Fibroblast of skin of right quadriceps (primary cell): ENCODE measurements around the gene BEX3.
"Not testable (repeated sequence)": the region's sequence is repeated elsewhere in the genome, so short reads cannot be mapped to it uniquely, and the experiment has no call there.

Experiments used
- DNase-seq: peaks from one replicate; pipeline ENCODE4 v3.0.0-alpha.2; 2013

The BEX3 gene

DNA sequence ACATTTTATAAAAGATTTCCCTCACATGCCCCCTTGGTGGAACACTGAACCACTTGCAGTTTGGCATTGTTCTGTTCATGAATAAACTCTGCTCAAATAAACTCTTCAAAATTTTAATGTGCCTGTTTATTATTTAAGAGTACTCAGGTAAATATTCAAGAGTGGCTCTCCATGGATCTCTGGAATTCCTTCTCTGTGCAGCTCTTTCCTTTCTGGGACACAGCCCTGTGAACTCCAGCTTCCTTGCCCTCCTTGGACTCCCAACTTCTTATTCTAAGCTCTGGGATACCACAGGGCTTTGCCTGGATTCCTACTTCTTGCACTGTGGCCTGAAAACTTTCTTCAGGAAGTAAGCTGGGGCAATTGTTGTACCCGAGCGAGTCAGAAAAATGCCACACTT is 8.3 kb downstream of the BEX3 start:
- no peak for DNase-seq

DNA sequence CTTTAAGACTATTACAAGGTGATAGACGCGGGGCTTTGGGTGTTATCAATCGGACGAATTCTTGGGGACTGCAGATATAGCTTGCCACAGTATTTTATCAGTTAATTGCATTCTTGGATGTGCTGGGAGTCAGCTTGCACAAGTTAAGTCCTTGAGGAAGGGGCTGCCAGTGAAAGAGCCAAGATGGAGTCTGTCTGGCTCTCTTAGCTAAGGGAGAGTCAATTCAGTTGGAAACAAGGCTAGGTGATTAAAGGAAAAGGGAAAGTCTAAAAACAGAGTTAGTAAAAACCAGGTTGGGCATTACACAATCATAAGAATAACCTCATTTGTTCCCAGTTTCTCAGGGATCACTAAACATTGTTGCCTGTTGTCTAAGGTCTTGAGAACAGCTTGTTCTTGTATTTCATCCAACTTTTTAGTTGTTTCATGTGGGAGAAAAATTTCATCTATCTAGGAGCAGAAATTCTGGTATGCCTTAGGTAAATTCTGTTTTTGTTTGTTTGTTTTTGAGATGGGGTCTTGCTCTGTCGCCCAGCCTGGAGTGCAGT is 9.0 kb downstream of the BEX3 start:
- DNase-seq: not testable (repeated sequence)

DNA sequence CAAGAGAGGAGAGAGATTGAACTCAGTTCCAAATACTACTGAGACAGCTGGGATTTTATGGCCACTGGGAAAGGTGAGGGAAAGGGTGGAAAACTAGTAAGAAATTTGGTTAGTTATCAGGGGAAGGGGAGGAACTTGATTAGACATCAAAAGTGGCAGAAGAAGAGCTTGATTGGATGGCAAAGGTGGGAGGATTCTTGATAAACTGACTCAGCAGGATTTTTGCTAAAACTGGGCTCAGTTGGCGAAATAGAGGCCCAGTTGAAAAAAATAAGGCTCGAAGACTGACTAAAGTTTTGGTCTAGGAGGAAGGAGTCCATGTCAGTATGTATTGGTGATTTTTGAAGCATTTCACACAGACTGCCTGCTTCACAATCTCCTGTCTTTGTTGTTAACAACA is 10.0 kb downstream of the BEX3 start:
- no peak for DNase-seq

DNA sequence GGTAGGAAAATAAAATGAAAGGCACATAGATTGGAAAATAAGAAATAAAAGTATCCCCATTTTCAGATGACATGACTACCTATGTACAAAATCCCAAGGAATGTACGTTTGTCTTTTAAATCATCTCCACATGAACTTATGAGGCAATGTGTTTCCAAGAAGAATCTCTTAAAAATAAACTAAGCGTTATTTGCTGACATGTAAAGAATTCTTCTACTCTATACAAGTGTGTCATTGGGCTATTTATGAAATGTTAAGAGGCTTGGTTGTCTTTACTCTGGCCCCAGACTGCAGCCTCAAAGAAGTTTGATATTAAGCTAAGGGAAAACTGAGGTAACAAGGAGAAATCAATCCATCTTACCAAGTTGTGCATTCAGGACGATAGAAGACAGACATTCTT is 17.1 kb downstream of the BEX3 start:
- DNase-seq: peak; percentile 2

DNA sequence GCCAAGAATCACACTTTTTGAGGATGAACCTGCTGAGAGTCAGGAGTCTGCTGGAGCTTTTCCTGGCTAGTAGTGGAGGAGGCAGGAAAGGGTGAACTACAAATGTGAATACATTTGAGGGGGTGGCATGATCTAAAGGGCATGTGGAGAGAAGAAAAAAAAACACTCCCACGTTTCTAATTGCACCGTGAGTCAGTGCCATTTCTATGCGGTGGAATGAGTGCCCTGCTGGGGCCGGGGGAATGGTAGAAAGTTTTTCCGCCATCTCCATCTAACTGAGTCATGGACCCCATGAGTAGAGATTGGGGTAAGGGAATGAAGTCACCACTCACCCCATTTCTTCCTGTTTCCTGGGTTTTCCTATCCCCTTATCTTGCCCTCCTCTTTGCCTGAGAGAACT is 19.8 kb downstream of the BEX3 start:
- DNase-seq: peak; percentile 62

DNA sequence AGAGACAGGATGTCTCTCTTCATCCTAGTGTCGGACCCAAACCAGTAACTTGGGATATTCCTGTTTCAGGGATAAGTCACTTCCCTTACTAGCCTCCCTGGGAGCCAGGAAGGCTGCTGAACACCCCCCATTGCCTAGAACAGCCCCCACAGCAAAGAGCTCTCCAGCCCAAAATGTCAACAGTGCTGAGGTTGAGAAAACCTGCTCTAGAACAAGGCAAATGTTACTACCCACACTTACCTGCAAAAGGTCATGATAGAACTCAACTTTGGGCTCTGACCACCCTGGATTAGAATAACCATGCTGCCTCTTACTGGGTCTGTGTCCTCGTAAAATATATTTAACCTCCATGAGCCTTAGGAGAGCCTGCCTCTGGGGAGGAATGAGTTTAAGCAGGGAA is 20.3 kb downstream of the BEX3 start:
- no peak for DNase-seq

DNA sequence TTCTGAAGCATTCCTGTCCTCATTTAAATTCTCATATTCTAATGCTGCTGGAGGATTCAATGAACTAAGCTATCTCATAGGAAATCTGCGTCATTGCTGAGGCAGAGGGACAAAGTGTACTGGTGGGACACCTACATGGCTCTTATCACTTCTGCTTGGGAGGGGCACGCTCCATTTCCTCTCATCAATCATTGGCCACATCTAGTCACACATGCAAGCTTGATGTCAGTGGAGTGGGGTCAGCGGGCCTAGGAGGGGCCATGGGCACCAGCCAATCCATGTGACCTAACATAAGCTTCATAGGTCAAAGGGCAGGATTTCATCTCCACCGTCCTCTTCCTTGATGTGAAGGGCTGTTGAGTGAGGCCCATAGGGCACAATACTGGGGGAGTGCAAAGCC is 21.4 kb downstream of the BEX3 start:
- DNase-seq: no peak

DNA sequence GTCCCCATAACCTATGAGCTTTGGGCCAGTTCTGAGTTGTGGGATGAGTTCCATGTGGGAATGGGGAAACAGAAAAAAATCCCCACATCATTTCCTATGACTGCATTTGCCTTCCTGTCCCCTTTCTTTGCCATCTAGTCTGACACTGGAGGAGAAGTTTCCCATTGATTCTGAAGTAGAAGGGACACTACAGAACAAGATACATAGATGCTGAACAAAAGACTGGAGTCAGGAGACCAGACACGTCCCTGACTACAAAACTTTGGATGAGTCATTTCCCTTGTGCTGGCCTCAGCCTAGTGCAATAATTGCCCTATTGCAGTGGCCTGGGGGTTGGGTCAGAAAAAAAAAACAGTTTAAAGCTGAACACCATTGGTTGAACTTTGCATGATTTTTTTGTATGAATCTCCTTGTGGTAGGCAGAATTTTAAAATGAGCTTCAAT is 22.1 kb downstream of the BEX3 start:
- DNase-seq: peak; percentile 83

DNA sequence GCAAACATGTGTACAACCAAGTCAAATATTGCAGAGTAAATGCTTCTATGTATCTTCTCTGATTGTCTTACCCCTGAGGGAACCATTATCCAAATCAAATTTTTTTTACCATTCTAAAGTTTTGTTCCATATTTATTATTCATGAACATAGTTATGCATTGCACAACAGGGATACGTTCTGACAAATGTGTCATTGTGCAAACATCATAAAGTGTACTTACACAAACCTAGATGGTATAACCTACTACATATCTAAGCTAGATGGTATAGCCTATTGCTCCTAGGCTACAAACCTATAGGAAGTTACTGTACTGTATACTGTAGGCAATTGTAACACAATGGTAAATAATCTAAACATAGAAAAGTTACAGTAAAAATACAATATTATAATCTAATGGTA is 23.4 kb downstream of the BEX3 start:
- DNase-seq: peak; percentile 4

DNA sequence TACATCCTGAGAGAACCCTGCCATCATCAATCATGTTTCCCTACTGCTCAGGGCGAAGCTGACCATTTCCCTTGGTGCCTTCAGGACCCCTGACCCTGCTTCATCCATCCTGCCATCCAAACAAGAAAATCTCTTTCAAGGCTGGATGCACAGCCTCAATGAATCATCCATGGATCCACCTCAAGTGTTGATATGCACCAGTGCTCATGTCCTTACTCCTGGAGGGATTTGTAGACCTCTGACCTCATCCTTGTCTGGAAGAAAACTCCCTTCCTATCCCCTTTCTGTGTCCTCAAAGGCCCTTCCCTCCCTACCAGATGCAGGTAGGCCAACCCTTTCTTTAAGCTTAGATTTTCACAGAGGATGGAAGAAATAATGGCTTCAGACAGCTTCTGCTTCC is 24.6 kb downstream of the BEX3 start:
- DNase-seq: no peak

DNA sequence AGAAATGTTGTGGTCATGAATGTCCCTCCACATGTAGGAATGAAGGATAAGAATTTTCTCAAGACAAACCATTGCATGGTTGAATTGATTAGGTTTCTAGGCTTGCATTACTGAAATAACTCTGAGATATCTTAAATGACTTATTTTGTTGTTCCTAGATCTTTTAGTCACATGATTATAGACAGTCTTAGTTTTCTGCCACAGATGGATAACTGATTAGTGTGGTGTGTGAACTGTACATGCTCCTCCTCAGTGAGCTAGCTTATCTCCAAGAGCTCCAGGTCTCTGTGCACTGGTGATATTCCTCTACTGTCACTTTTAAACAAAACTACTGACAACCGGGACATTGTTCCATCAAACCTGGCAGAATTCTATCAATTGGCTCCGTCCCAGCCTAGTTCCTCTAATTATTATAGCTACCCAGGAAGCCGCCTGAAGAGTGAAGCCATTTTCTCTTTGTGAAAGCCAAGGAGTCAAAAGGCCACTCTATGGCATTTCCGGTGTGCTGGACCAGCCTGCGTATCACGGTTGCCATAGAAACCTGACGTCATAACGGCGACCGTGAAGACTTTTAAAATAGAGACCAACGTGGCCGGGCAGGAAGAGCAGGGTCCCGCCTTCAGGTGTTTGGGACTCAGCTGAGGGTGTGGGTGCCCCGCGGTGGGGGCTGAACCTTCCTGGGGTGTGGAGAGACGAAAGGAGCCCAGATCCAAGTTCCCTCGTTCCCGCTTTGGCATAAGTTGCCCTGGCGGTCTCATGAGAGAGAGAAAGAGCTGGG is 28.1 kb downstream of the BEX3 start:
- peak; percentile 77 for DNase-seq

DNA sequence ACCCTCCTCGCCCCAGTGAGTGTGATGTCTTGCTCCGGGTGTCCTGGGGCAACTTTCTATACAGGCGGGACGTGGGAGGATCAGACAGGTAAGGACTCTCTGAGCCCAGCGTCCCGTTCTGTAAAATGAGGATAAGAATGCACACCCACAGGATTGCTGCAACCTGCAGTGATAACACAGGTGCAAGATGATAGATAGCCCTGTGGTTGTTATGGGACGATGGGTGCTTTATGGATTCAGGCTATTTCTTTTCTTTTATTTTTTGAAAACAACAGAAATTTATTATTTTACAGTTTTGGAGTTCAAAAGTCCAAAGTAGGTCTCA is 28.6 kb downstream of the BEX3 start:
- DNase-seq: no peak

DNA sequence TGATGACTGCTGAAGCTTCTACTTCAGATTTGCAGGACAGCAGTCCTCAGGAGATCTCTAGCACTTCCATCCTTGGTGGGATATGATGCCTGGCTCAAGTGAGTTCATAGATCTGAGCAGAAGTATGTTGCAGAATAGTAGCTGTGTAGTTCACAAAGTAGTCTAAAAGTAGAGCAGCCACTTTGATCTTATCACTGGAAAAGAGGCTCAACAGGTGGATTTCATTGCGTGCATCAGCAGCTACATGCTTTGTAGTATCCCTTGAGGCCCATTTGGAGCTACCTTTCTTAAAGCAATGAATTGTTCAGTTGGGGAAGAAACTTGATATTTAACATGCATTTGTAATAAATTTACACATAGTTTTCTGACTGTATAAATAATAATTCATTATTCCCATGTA is 29.9 kb downstream of the BEX3 start:
- DNase-seq: no peak

DNA sequence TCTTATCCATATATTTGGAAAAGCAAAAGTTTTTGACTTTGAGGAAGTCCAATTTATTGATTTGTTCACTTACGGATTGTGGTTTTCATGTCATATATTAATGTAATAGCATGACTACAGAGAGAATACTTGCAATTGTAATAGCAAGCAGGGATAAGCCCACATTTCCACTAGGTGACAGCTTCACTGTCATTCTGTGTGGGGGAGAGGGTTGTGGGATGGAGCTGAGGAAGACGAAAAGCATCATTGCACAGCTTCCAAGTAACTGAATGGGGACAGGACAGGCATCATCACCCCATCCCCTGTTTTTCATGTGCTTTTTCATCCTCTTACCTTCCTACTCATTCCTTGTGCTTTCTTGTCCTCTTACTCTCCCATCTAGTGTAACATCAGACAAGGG is 31.4 kb downstream of the BEX3 start:
- no peak for DNase-seq

DNA sequence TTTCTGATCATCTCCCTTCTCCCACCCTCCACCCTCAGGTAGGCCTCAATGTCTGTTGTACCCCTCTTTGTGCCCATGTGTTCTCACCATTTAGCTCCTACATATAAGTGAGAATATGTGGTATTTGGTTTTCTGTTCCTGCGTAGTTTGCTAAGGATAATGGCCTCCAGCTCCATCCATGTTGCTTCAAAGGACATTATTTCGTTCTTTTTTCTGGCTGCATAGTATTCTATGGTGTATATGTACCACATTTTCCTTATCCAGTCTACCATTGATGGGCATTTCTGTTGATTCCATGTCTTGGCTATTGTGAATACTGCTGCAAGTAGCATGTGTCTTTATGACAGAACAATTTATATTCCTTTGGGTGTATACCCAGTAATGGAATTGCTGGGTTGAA is 35.4 kb downstream of the BEX3 start:
- DNase-seq: not testable (repeated sequence)

DNA sequence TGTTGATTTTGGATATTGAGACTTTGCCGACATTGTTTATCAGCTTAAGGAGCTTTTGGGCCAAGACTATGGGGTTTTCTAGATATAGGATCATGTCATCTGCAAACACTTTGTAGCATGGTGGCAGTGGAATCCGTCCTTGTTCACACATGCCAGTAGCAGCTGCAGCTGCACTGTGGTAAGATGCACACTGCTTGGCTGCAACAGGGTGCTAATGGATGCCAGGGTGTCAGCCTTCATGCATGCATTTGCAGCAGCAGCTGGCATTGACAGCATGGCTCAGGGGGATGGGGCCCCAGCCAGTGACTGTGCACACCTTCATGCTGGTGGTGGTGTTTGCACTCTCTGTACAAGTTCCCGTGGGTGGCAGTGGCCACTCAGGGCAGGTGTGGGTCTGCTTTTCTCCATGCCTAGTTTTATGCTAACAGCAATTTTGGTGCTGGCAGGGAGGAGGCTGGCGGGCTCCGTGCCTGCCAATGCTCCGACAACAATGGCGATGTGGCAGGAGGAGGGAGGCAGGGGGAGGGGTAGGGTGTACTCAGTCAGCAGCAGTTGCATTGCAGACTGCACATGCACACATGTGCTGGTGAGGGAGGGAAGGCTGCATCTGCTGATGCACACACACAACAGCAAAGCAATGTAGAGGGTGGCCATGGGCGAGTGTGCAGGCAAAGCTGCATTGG is 37.5 kb downstream of the BEX3 start:
- DNase-seq: no peak

DNA sequence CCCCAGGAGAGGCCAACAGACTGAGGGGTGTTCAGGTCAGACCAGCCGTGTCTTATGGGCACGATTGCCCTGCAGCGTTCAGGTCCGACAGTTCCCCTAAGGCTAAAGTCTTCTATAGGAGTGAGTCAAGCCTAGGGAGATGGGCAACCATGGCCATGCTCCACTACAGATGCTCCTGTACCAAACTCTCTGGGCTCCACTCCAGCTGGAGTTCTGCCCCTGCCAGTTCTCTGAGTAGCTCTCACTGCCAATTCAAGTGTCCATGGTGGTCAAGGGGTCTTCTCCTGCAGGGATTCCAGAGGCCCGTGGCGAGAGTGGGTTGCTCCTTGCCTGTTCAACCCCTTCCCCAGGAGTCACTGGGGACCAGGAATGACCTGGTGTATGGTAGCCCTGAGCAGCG is 38.2 kb downstream of the BEX3 start:
- no peak for DNase-seq

DNA sequence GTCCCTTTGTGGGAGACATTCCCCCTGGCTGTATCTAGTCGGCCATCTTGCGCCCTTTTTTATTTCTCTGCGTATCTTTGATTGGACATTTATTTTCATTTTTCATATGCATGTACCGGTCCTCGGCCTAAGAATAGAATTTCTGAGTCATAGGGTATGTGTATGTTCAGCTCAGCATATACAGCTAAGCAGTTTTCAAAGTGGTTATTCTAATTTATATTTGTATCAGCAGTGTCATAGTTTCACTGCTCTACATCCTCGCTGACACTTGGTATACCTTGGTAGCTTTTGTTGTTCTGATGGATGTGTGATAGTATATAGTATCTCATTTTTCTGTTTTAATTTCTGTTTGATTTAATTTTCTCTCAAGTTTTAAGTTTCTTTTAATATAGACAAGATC is 38.7 kb downstream of the BEX3 start:
- DNase-seq: no peak

DNA sequence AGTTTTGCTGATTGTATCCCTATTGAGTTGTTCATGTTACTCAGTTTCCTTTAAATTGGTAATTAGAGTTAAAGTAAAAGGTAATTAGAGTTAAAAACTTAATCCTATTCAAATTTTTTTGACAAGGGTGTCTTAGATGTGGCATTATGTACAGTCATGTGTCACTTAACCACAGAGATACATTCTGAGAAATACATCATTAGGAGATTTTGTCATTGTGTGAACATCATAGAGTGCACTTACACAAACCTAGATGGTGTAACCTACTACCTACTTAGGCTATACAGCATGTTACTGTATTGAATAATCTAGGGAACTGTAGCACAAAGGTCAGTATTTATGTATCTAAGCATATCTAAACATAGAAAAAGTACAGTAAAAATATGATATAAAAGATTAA is 39.2 kb downstream of the BEX3 start:
- DNase-seq: no peak

DNA sequence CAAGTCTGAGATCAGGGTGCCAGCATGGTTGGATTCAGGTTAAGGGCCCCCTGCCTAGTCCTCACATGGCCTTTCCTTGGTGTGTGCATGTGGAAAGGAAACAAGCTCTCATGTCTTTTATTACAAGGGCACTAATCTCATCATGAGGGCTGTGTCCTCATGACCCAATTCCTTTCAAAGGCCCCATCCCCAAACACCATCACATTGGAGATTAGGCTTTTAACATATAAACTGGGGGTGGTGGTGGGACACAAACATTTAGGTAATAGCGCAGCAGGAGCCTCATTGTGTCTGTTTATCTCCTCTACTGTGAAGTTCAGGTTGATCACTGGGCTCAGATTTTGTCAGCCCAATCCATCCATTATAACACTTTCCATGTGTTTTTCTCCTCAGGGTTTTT is 41.0 kb downstream of the BEX3 start:
- DNase-seq: no peak

DNA sequence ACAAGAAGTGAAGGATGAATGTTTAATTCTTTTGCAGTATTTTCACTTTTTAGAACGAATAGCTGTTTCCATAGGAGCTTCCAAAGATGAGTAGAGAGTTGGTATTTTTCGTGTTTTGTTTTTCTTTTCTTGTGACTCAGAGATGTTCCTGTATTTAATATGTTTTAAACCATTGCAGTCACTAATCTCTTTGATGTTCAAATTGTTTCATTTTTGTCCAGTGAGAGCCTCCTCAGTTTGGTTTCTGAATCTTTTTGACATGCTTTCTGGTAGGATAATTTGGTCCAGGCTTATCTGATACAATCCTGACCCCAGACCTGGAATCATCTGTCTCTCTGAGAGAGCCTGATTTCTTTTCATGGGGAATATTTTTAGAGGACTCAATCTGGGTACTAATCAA is 41.6 kb downstream of the BEX3 start:
- no peak for DNase-seq

DNA sequence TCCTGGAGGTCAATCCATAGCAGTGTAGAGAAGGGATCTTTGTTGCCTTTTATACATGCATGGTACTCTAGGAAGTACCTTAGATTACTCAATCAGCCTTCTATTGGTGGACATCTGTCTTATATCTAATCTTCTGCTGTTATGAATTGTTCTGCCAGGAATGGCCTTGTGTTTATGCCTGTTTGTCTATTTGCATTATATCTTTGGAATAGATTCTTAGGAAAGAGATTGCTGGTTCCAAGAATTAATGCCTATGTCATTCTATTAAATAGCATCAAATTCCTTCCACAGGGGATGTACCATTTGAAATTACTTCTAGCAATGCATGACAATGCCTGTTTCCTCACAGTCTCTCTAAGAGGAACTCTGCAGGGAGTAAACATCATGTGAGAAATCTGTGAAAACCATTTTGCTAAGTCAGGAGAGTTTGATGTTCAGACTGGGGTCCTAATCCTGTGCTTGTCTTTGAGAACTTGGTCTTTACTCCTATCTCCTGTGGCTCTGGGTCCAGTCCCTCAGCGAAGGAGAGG is 42.5 kb downstream of the BEX3 start:
- no peak for DNase-seq

DNA sequence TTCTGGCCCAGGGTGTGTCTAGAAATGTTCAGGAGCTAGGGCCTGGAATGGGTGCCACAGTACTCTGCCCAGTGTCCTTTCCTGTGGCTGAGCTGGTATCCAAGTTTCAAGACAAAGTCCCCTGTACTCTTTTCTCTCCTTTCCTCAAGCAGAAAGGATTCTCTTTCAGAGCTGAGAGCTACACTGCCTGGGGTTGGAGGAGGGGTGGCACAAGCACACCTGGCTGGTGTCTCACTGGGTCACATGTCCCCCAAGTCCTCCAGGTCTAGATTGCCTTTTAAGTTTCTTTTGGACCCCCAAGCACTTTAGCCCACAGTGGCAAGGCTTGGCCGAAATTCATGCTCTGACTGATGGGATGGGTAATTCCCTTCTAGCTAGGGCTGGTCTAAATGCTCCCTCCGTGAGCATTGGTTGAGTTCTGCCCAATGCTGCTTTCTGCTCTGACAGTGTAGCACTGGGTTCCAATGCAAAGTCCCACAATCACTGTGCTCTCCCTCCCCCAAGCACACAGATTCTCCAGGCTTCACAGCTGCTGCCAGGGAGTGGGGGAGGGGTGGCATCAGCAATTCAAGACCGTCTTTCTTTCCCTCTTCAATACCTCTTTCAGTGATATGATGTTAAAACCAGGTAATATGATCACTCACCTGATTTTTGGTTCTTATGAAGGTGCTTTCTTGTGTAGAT is 47.8 kb downstream of the BEX3 start:
- DNase-seq: no peak
